ENCODE data around the gene TFB2M.

Gene TFB2M

GRCh38 chr1:246552110-246552509 lies 14.0 kb downstream of the TFB2M start:
- no peak for DNase-seq (ENCODE audit: low spot score)

- no peak for DNase-seq (ENCODE audit: low spot score)
Observed at GRCh38 chr1:246550402-246550801, 15.7 kb downstream of the TFB2M start.

GRCh38 chr1:246549665-246550064 lies 16.4 kb downstream of the TFB2M start:
- DNase-seq (ENCODE audit: low spot score) = no peak

GRCh38 chr1:246544001-246544400 lies 22.1 kb downstream of the TFB2M start:
- no peak for DNase-seq (ENCODE audit: low spot score)

GRCh38 chr1:246540738-246541491 lies 25.1 kb downstream of the TFB2M start:
- DNase-seq (ENCODE audit: low spot score) = no peak

GRCh38 chr1:246537887-246538286 lies 28.2 kb downstream of the TFB2M start:
- no peak for DNase-seq (ENCODE audit: low spot score)

- no peak for DNase-seq (ENCODE audit: low spot score)
Observed at GRCh38 chr1:246537441-246537840, 28.6 kb downstream of the TFB2M start.

- DNase-seq (ENCODE audit: low spot score) = no peak
Observed at GRCh38 chr1:246534114-246534513, 31.9 kb downstream of the TFB2M start.

GRCh38 chr1:246533371-246533905 lies 32.6 kb downstream of the TFB2M start:
- DNase-seq (ENCODE audit: low spot score) = no peak

- no peak for DNase-seq (ENCODE audit: low spot score)
Observed at GRCh38 chr1:246532519-246532918, 33.5 kb downstream of the TFB2M start.

GRCh38 chr1:246530482-246530881 lies 35.6 kb downstream of the TFB2M start:
- DNase-seq (ENCODE audit: low spot score) = no peak

- DNase-seq (ENCODE audit: low spot score) = no peak
Observed at GRCh38 chr1:246528933-246529731, 36.9 kb downstream of the TFB2M start.

GRCh38 chr1:246527402-246528088 lies 38.5 kb downstream of the TFB2M start:
- DNase-seq (ENCODE audit: low spot score) = no peak

- DNase-seq (ENCODE audit: low spot score) = no peak
Observed at GRCh38 chr1:246526915-246527314, 39.1 kb downstream of the TFB2M start.

- no peak for DNase-seq (ENCODE audit: low spot score)
Observed at GRCh38 chr1:246526380-246526779, 39.7 kb downstream of the TFB2M start.

GRCh38 chr1:246519514-246519913 lies 46.5 kb downstream of the TFB2M start:
- DNase-seq (ENCODE audit: low spot score) = no peak

GRCh38 chr1:246518456-246519205 lies 47.4 kb downstream of the TFB2M start:
- DNase-seq (ENCODE audit: low spot score) = no peak

GRCh38 chr1:246517391-246517790 lies 48.7 kb downstream of the TFB2M start:
- no peak for DNase-seq (ENCODE audit: low spot score)

GRCh38 chr1:246516126-246516525 lies 49.9 kb downstream of the TFB2M start:
- DNase-seq (ENCODE audit: low spot score) = no peak

- DNase-seq (ENCODE audit: low spot score) = no peak
Observed at GRCh38 chr1:246515390-246516005, 50.6 kb downstream of the TFB2M start.

- DNase-seq (ENCODE audit: low spot score) = no peak
Observed at GRCh38 chr1:246513619-246514343, 52.3 kb downstream of the TFB2M start.

Measured in hematopoietic multipotent progenitor cell treated with erythropoietin and hydrocortisone succinate and interleukin-3 and kit ligand, for 15 days (in vitro differentiated cells).